Right lobe of liver (tissue), 6 donors: ENCODE measurements around the gene ABCF2. TPM values are rescaled to one million over a fixed set of nuclear protein-coding genes. Genes with fewer than 3 reads are reported as not detected.

Experiments
- ATAC-seq, 4 donors: fragments of 200-7000 bp; cut with Tn5 transposase; one replicate each; pipeline ENCODE4 v1.9.1; 2020; ENCODE audit warnings: mild to moderate bottlenecking in 4 of 4, moderate library complexity in 4 of 4
- DNase-seq, 3 donors: peaks; one replicate each; pipeline ENCODE4 v3.0.0-alpha.2; 2020
- H3K27ac ChIP-seq, 3 donors: fragments of 200-600 bp; one replicate each; pipeline ENCODE4 v1.8.0; 2022
- H3K27me3 ChIP-seq, 2 donors: fragments of 200-600 bp; one replicate each; pipeline ENCODE4 v1.8.0; 2022
- H3K36me3 ChIP-seq, 4 donors: fragments of 200-600 bp; sonication (generic) in 1 of 4; one replicate each; pipeline versions ENCODE4 v1.5.1 to v1.8.0; 2017 to 2022; ENCODE audit warnings: control low read depth in 1 of 4
- H3K4me1 ChIP-seq, 4 donors: fragments of 200-600 bp; sonication (generic) in 1 of 4; one replicate each; pipeline versions ENCODE4 v1.5.1 to v1.8.0; 2017 to 2022; ENCODE audit warnings: control low read depth in 1 of 4
- H3K4me3 ChIP-seq, 3 donors: fragments of 200-600 bp; one replicate each; pipeline ENCODE4 v1.8.0; 2022
- H3K9me3 ChIP-seq, 4 donors: fragments of 200-600 bp; sonication (generic) in 1 of 4; one replicate each; pipeline versions ENCODE4 v1.5.1 to v1.8.0; 2017 to 2022; ENCODE audit warnings: control low read depth in 1 of 4
- CTCF ChIP-seq, 4 donors: fragments of 200-600 bp in 3 of 4; fragments of 450-650 bp in 1 of 4; IDR thresholded peaks; one replicate each; pipeline versions ENCODE4 v1.5.1 to v1.8.0; 2016 to 2022; ENCODE audit warnings: antibody characterized with exemption in 4 of 4, mild to moderate bottlenecking in 2 of 4
- POLR2A ChIP-seq: fragments of 450-650 bp; IDR thresholded peaks from one replicate; pipeline ENCODE4 v1.6.1; 2017; ENCODE audit warnings: antibody characterized with exemption, mild to moderate bottlenecking
- whole genome bisulfite sequencing: methylation state at CpG from one replicate; pipeline ENCODE4 v1.1.6; 2018; ENCODE audit warnings: low coverage, low lambda C conversion rate; ENCODE audit not compliant: insufficient coverage; ENCODE audit errors: missing lambda C conversion rate; 5-methylcytosine and 5-hydroxymethylcytosine counted together
- intact Hi-C, 2 donors: fragments of 100-400 bp; cut with DNase I; formaldehyde crosslinking; loops; one replicate each; pipeline versions ENCODE4 v1.11.2 to v1.14.1; 2022
- total RNA-seq, 6 experiments: library from RNA; depleted of rRNA in 2 of 6; stranded (reverse); fragments of >200 nt in 2 of 6; fragmentation: NEBNext Ultra II Directional in 3 of 6; extraction: Animal tissue kit (Norgen Biotek cat#: 25700) in 3 of 6; gene quantifications; one replicate each; pipeline versions ENCODE4 v1.1.0 to v1.2.4, GENCODE V29; 2016 to 2023
- donor health status: DM: no; HTN: yes; CAD: no.
- donor health status: DM: no; HTN: no; CAD: no.
- donor health status: DM: no; HTN: no; CAD: no.
- donor health status: DM: no; HTN: yes; CAD: no.
- donor health status: DM: no; HTN: yes; CAD: no.

ABCF2 gene
- total RNA-seq, 6 experiments from 2014 or later = 7.3 to 22.3 (median 11.4) TPM

- no peaks in the 10 kb centered on the region for H3K9me3 ChIP-seq
- 40% methylated on average over 12 of the region's 17 CpGs for WGBS
- ATAC-seq (no peak), DNase-seq (no peak)
- no peak for TF ChIP-seq POLR2A
- no peak for TF ChIP-seq CTCF (IDR thresholded peaks at IDR 0.05)
- peaks cover 0 to 16% (median 0%) of the 10 kb centered on the region in 4 donors for H3K4me1 ChIP-seq
- H3K27me3 ChIP-seq = peaks cover 0 to 8% of the 10 kb centered on the region in 2 donors
- intact Hi-C loops = no loop called here
- no peaks in the 10 kb centered on the region for H3K36me3 ChIP-seq
- no peak overlapping the region for H3K27ac ChIP-seq
- H3K4me3 ChIP-seq = no peak overlapping the region
These were observed 16.6 kb upstream of the ABCF2 start for GRCh38 chr7:151243408-151244195.

GRCh38 chr7:151243045-151243349 lies 16.0 kb upstream of the ABCF2 start:
- H3K27ac ChIP-seq = no peak overlapping the region
- H3K4me3 ChIP-seq = no peak overlapping the region
- ATAC-seq (no peak), DNase-seq (no peak)
- H3K36me3 ChIP-seq = peaks cover 0 to under 1% (median 0%) of the 10 kb centered on the region in 4 donors
- peaks cover 0 to 8% of the 10 kb centered on the region in 2 donors for H3K27me3 ChIP-seq
- TF ChIP-seq POLR2A = no peak
- TF ChIP-seq CTCF (IDR thresholded peaks at IDR 0.05) = no peak
- H3K9me3 ChIP-seq = no peaks in the 10 kb centered on the region
- intact Hi-C loops = no loop called here
- H3K4me1 ChIP-seq = peaks cover 0 to 11% (median 0%) of the 10 kb centered on the region in 4 donors
- no CpG with 5 or more reads among the region's 2 CpGs for WGBS

- no peaks in the 10 kb centered on the region for H3K9me3 ChIP-seq
- H3K4me1 ChIP-seq = peaks cover 0 to 11% (median 0%) of the 10 kb centered on the region in 4 donors
- peaks cover 0 to 5% (median 0%) of the 10 kb centered on the region in 4 donors for H3K36me3 ChIP-seq
- H3K4me3 ChIP-seq = no peak overlapping the region
- no peak overlapping the region for H3K27ac ChIP-seq
- DNase-seq (no peak), ATAC-seq (no peak)
- WGBS = 50% methylated on average over 9 of the region's 20 CpGs
- intact Hi-C loops = no loop called here
- TF ChIP-seq POLR2A (no peak), CTCF (IDR thresholded peaks at IDR 0.05) (no peak)
- peaks cover 0 to 8% of the 10 kb centered on the region in 2 donors for H3K27me3 ChIP-seq
These were observed 15.4 kb upstream of the ABCF2 start for GRCh38 chr7:151242159-151243044.

GRCh38 chr7:151241755-151242096 lies 14.7 kb upstream of the ABCF2 start:
- no peak for ATAC-seq
- no CpG with 5 or more reads among the region's 9 CpGs for WGBS
- intact Hi-C loops = no loop called here
- no peaks in the 10 kb centered on the region for H3K9me3 ChIP-seq
- no peak overlapping the region for H3K27ac ChIP-seq
- H3K4me1 ChIP-seq = peaks cover 0 to 11% (median 0%) of the 10 kb centered on the region in 4 donors
- no peak overlapping the region for H3K4me3 ChIP-seq
- peaks cover 0 to 11% (median 0%) of the 10 kb centered on the region in 4 donors for H3K36me3 ChIP-seq
- no peak for TF ChIP-seq POLR2A
- H3K27me3 ChIP-seq = peaks cover 0 to 8% of the 10 kb centered on the region in 2 donors
- DNase-seq = no peak
